ENCODE measurements around the gene ARRDC1. TPM values are rescaled to one million over a fixed set of nuclear protein-coding genes. Genes with fewer than 3 reads are reported as not detected.

Gene ARRDC1
- total RNA-seq, 2 donors from 2014 or later: 40.5 to 56.4 TPM

DNA sequence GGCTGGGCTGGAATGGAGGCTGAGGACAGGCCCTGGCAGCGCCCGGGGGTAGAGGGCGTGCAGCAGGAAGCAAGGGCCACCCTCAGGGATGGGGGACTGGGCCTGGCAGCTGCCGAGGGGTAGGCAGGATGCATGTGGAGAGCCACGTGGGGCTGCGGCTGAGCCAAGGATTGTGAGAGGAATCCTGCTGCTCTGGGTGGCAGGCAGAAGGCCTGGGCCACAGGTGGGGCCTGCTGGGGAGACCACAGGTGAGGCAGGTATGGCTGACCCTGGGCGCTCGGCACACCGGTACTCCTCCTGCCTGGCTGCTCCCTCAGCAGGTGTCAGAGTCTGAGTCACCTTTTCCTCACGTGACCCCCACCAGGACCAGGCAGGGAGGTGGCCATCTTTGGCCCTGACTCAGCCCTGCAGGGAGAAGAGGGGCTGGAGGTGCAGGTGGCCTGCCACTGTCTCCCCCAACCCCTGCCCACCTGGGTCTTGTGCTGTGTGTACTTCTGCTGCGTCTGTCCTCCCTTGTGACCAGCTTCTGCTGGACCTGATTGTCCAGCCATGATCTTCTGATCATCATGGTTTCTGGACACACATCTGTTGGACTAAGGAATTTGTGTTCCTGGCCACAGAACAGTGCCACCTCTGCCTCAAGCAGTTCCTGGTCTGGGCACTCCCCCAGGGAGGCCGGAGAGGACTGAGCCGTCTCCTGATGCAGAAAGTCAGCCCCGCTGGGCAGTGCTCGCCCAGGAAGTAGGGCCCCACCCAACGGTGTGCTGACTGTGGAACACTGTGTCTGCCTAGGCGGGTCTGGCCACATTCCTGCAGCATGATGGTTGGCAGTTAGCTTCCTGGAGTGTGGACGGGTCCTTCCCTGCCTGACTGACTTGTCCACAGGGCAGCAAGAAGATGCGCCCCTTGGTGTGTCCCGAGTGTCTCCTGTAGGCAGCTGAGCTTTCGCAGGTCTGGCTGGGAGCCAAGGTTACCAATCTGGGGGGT, 6.4 kb downstream of the ARRDC1 start:
- peaks cover 13 to 38% of the 10 kb centered on the region in 2 donors for H3K4me1 ChIP-seq (ENCODE audit: control insufficient read depth in 1 of 2, low read depth in 2 of 2)
- peak overlapping the region in 1 of 2 donors; percentile 53 for H3K27ac ChIP-seq
- no peaks in the 10 kb centered on the region for H3K27me3 ChIP-seq (replicated peaks; ENCODE audit: insufficient read depth)
- no peaks in the 10 kb centered on the region for H3K9me3 ChIP-seq
- TF ChIP-seq, protein P1, sequence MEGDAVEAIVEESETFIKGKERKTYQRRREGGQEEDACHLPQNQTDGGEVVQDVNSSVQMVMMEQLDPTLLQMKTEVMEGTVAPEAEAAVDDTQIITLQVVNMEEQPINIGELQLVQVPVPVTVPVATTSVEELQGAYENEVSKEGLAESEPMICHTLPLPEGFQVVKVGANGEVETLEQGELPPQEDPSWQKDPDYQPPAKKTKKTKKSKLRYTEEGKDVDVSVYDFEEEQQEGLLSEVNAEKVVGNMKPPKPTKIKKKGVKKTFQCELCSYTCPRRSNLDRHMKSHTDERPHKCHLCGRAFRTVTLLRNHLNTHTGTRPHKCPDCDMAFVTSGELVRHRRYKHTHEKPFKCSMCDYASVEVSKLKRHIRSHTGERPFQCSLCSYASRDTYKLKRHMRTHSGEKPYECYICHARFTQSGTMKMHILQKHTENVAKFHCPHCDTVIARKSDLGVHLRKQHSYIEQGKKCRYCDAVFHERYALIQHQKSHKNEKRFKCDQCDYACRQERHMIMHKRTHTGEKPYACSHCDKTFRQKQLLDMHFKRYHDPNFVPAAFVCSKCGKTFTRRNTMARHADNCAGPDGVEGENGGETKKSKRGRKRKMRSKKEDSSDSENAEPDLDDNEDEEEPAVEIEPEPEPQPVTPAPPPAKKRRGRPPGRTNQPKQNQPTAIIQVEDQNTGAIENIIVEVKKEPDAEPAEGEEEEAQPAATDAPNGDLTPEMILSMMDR (IDR thresholded peaks at IDR 0.05): no peak
- DNase-seq (ENCODE audit: low spot score): no peak
- peaks cover 18% of the 10 kb centered on the region for H3K36me3 ChIP-seq
- no peak for ATAC-seq (ENCODE audit: insufficient number of reproducible peaks, low FRiP score, low read depth)
- H3K4me3 ChIP-seq: no peak overlapping the region

DNA sequence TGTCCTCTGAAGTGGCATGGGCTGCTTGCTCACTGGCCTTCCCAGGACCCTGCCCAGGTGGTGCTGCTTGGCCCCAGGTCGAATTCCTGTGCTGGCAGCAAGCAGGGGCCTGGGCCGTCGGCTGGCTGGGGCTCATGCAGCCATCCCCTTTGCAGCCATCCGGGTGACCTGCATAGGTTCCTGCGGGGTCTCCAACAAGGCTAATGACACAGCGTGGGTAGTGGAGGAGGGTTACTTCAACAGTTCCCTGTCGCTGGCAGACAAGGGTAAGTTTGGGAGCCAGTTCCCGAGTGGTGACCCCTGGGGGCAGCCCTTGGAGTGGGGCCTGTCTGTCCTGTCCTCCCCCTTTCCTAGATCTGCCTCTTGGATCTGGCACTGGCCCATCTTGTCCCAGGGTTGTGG, 7.3 kb downstream of the ARRDC1 start:
- Histone ChIP-seq H3K27ac (peak overlapping the region in 1 of 2 donors; percentile 53), H3K4me3 (no peak overlapping the region), H3K4me1 (ENCODE audit: control insufficient read depth in 1 of 2, low read depth in 2 of 2) (peaks cover 17 to 38% of the 10 kb centered on the region in 2 donors), H3K36me3 (peaks cover 18% of the 10 kb centered on the region), H3K9me3 (no peaks in the 10 kb centered on the region), H3K27me3 (replicated peaks; ENCODE audit: insufficient read depth) (no peaks in the 10 kb centered on the region)
- TF ChIP-seq, protein P1 (IDR thresholded peaks at IDR 0.05): no peak
- no peak for ATAC-seq (ENCODE audit: insufficient number of reproducible peaks, low FRiP score, low read depth)
- DNase-seq (ENCODE audit: low spot score): no peak

DNA sequence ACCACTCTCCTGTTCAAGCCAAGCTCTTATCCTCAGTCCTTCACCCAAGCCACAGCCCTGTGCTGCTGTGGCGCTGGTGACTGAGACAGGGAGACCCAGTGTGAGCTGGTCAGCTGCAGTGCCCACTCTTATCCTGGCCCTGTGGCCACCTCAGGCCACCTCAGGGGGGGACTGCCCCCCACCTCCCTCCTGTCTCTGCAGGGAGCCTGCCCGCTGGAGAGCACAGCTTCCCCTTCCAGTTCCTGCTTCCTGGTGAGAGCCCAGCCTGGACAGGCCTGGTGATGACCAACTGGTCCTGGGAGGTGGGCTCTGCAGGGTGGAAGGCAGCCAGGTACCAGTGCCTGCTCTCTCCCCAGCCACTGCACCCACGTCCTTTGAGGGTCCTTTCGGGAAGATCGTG, 7.8 kb downstream of the ARRDC1 start:
- Histone ChIP-seq H3K36me3 (peaks cover 18% of the 10 kb centered on the region), H3K27ac (no peak overlapping the region), H3K4me1 (ENCODE audit: control insufficient read depth in 1 of 2, low read depth in 2 of 2) (peaks cover 18 to 36% of the 10 kb centered on the region in 2 donors), H3K4me3 (no peak overlapping the region), H3K27me3 (replicated peaks; ENCODE audit: insufficient read depth) (no peaks in the 10 kb centered on the region), H3K9me3 (no peaks in the 10 kb centered on the region)
- ATAC-seq (ENCODE audit: insufficient number of reproducible peaks, low FRiP score, low read depth) (no peak), DNase-seq (ENCODE audit: low spot score) (no peak)
- TF ChIP-seq, protein P1 (IDR thresholded peaks at IDR 0.05): no peak

DNA sequence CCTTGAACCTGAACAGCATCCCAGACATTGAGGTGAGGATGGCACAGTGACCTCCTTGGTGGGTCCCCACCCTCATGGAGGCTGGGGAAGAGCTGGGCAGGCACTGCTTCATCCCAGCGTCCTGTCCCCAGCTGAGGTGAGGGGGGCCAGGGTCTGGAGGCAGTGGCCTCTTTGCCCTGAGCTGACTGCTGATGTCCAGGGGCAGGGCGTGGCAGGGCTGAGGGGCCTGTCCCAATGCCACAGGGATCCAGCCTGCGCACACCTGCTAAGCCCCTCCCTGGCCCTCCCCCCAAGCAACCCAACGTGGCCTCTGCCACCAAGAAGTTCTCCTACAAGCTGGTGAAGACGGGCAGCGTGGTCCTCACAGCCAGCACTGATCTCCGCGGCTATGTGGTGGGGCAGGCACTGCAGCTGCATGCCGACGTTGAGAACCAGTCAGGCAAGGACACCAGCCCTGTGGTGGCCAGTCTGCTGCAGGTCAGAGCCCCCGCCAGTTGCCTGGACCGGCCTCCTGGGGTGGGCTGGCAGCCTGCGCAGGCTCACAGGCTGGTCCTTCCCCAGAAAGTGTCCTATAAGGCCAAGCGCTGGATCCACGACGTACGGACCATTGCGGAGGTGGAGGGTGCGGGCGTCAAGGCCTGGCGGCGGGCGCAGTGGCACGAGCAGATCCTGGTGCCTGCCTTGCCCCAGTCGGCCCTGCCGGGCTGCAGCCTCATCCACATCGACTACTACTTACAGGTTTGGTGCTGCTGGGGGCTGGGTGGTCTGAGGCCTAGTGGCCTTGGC, 8.4 kb downstream of the ARRDC1 start:
- H3K4me3 ChIP-seq: no peak overlapping the region
- H3K4me1 ChIP-seq (ENCODE audit: control insufficient read depth in 1 of 2, low read depth in 2 of 2): peaks cover 18 to 32% of the 10 kb centered on the region in 2 donors
- no peak overlapping the region for H3K27ac ChIP-seq
- no peaks in the 10 kb centered on the region for H3K9me3 ChIP-seq
- DNase-seq (ENCODE audit: low spot score) (no peak), ATAC-seq (ENCODE audit: insufficient number of reproducible peaks, low FRiP score, low read depth) (no peak)
- TF ChIP-seq, protein P1 (IDR thresholded peaks at IDR 0.05): no peak
- H3K27me3 ChIP-seq (replicated peaks; ENCODE audit: insufficient read depth): no peaks in the 10 kb centered on the region
- H3K36me3 ChIP-seq: peaks cover 18% of the 10 kb centered on the region

All from thoracic aorta (tissue), 2 donors.